Limb (tissue), 2 donors: ENCODE results near the gene VCPKMT.
"Not testable (repeated sequence)": the region's sequence is repeated elsewhere in the genome, so short reads cannot be mapped to it uniquely, and the experiment has no call there.

Experiments
- DNase-seq, 2 donors: peaks; one replicate each; pipeline ENCODE4 v3.0.0-alpha.2; 2016; ENCODE audit errors: extremely low spot score in 2 of 2

The VCPKMT gene

DNA sequence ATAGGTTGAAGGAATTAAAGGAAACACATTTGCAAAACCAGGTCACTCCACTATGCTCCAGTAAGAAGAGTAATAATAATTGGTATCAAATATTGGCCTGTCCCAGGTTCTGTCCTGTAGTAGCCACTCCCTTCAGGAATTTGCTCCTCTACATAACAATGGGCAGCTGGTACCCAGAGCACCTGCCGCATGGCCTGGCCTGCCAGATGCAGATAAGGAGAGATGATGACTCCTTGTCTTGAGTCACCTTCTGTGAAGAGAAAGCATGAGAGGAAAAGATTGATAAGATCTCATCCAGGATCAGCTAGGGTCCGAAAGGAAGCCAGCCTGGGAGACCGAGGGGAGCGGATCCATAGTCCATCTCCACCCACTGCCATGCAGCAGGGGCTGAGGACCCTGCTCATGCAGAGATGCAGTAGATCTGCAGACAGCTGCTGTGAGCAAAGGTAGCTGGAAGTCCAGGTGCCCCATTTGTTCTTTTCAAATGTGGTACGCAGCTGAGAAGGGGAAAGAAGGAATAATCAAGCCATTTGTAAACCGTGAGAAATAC is 24.3 kb downstream of the VCPKMT start:
- no peak for DNase-seq

- DNase-seq = no peak
Measured at GRCh38 chr14:50091240-50091913, 25.0 kb downstream of the VCPKMT start.

GRCh38 chr14:50089208-50089607 is 27.2 kb downstream of the VCPKMT start:
- DNase-seq = no peak

- DNase-seq = no peak
Measured at GRCh38 chr14:50088731-50089130, 27.6 kb downstream of the VCPKMT start.

GRCh38 chr14:50088117-50088515 is 28.3 kb downstream of the VCPKMT start:
- DNase-seq = no peak

DNA sequence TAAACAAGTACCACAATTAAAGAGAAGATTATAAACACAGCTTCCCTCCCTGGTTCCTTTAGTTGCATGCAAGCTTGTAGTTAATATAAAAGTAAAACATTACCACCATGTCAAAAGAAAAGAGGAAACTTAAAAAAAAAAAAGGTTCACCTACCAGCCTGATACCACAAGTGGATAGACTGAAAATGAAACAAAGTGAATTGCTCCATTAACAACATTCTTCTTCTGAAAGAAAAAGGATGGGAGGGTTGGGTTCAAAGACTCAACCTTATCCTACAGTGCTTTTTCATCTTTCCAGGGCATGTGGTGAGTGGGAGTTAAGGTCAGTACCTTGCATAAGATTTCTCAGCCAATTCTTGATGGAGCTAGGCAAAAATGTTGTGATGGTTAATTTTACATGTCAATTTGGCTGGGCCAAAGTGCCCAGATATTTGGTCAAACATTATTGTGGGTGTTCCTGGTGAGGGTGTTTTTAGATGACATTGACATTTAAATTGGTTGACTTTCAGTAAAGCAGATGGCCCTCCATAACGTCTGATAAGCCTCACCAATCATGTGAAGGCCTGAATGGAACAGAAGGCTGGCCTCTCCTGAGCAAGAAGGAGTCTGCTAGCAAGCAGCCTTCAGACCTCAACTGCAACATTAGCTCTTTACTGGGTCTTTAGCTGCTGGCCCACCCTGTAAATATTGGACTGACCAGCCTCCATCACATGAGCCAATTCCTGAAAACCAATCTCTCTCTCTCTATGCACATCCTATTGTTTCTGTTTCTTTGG is 28.8 kb downstream of the VCPKMT start:
- DNase-seq = no peak

DNA sequence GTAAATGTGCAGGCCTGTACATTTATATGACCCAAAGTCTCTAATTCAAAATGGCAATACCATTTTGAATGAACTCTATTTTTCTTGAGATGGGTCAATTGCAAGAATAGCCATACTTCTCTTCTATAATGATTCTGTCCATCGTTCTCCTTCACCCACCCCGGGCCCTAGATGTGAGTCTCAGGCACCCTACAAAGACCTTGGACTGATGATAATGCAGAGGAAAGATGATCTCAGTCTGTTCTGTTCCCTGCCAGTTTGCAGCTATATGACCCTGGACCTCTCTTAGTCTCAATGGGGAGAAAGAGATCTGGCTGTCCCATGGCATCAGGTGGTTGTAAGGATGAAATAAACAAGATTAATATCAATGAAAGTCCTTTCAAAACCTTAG is 30.1 kb downstream of the VCPKMT start:
- no peak for DNase-seq

GRCh38 chr14:50085570-50086320 is 30.6 kb downstream of the VCPKMT start:
- no peak for DNase-seq

DNA sequence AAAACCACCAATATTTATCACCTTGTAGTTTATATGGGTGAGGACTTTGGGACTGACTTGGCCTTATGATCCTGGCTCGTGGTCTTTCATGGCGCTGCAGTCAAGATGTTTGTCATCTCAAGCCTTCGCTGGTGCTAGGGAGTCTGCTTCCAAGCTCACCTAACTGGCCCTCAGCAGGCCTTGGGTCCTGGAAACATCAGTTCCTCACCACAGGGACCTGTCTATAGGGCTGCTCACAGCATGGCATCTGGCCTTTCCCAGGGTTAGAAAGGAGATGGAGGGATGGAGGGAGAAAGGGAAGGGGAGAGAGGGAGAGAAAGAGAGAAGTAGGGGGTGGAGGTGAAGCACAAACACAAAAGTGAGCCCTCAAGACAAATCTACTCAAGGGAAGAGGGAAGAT is 31.7 kb downstream of the VCPKMT start:
- no peak for DNase-seq

DNA sequence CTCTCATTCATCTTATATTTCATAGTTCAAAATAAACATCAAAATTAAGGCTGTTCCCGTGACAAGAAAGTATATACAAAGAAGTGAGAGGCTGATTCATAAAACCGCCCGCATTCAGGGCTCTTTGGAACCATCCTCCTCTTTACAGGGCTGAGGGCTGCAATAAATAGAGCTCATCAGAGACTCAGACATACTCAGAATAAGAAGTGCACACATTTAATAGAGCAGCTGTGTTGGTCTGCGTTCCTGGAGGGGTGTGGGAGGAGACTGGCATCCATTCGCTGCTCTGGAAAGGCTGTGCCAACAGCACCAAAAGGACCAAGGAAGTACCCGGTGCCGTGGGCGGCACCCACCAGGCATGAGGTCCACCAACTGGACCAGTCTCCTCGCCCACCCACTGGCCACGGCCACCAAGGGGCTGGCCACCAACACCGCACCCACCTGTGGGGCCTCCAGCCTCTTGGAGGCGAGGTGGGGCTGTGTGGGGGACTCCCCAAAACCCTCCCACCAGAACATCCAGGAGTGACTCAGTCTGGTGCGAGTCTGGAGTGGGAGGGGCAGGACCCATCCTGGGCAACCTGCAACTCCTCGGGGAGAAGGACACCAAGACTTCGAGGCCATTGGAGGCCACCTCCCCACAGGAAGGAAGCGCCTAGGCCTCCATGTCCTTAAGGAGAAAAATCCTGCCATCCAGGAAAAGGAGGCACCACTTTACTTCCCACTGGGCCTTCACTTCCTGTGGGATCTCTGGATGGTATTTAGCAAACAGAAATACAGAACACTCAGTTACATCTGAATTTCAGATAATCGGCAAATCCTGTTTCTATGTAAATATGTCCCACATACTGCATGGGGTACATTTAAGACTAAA is 32.7 kb downstream of the VCPKMT start:
- DNase-seq = no peak

DNA sequence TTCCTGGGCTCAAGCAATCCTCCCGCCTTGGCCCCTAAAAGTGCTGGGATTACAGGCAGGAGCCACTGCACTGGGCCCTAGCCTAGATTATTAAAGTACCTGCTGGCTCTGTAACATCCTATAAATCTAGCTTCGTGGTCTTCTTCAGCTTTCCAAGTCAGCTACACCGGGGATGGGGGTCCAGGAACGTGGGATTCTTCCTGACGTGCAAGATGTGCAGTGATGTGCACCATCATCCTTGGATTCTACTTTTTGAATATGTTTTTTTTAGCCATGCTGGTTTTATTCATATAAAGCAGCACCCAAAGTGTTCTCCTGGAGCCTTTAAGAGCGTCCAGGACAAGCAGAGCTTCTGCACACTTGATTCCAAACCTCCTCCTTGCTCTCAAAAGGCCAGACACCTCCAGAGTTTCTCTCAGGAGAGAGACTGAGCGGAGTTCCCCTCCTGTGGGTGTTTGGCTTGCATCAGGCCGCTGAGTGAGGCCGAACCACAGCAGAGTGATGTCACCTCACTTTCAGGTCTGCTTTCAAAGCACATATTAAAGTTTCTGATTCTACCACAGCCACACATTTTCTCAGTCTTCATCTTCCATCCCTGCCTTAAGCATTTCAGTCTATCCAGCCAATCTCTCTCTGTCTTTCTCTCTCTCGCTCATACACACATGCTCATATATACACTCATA is 33.4 kb downstream of the VCPKMT start:
- no peak for DNase-seq

DNA sequence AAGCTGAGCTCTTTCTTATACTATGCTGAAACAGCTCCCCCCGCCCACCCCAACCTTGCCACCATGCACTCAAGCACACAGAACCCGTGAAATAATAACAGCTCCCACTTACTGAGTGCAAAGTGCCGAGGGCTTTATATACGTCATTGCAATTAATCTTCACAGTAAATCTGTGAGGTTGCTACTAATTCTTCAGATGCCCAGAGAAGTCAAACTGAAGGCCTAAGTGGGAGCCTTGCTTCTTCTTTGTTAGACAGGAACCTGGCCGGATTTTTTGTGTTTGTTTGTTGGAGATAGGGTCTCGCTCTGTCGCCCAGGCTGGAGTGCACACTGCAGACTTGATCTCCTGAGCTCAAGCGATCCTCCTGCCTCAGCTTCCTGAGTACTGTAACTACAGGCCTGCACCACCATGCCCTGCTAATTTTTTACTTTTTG is 34.0 kb downstream of the VCPKMT start:
- no peak for DNase-seq

- DNase-seq = not testable (repeated sequence)
Measured at GRCh38 chr14:50079103-50079502, 37.3 kb downstream of the VCPKMT start.

GRCh38 chr14:50073663-50074062 is 42.7 kb downstream of the VCPKMT start:
- not testable (repeated sequence) for DNase-seq

DNA sequence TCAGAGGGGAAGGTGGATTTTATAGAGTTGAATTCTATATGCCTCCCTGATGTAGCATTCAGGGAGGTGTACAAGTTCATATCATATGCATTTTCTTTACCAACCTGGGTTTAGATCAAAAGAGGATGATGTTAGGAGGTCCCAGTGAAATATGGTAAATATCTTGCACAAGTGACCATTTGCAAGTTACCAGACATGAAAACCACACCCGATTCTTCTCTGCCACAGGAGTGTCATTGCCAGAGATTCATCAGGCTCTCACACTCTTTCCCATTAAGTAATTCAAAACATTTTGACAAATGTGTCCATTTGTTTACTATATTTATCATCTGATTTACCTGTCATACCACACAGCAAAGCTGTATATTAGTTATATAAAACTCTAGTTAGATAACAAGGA is 44.0 kb downstream of the VCPKMT start:
- DNase-seq = no peak

- no peak for DNase-seq
Measured at GRCh38 chr14:50070840-50071548, 45.4 kb downstream of the VCPKMT start.

GRCh38 chr14:50070230-50070629 is 46.1 kb downstream of the VCPKMT start:
- DNase-seq = no peak

DNA sequence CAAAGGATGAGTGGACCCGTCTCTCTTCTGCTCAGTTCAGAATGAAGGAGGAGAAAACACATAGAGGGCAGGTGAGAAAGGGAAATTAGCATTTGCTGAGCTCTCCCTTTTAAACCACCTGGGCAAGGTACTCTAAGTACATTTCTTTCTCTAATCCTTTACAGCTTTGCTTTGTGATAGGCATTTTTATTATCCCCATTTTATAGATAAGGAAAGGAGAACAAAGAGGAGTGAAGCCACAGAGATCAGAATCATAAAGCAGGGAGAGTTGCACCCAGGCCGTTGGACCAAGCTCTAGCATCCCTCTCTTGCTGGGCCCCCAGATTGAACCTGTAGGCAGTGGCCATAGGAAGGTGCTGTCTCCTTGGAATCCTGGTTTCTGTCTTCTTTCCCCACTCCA is 47.0 kb downstream of the VCPKMT start:
- no peak for DNase-seq

DNA sequence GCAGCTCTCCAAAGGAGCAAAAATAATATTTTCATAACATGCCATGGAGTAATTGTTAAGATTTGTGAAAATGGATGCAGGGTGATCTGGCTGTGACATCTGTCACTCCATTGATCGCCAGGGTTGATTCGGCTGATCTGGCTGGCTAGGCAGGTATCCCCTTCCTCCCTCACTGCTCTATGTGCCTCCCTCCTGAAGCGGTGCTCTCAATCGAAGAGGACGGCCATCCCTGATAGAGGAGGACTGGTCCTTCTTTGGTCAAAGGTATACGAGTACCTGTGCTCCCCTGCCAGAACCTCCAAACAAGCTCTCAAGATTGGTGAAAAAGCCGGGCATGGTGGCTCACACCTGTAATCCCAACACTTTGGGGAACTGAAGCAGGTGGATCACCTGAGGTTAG is 47.9 kb downstream of the VCPKMT start:
- DNase-seq = no peak
